GM18520 (cell line): Measurements from ENCODE around the gene CCDC142.
A peak's percentile ranks its signal among the peaks of the same experiment; 100 is the strongest.

ENCODE experiments used
- ATAC-seq: cut with Tn5 transposase; IDR thresholded peaks from one replicate; pipeline ENCODE4 v1.9.1; 2021; ENCODE audit not compliant: unreplicated experiment

The CCDC142 gene

DNA sequence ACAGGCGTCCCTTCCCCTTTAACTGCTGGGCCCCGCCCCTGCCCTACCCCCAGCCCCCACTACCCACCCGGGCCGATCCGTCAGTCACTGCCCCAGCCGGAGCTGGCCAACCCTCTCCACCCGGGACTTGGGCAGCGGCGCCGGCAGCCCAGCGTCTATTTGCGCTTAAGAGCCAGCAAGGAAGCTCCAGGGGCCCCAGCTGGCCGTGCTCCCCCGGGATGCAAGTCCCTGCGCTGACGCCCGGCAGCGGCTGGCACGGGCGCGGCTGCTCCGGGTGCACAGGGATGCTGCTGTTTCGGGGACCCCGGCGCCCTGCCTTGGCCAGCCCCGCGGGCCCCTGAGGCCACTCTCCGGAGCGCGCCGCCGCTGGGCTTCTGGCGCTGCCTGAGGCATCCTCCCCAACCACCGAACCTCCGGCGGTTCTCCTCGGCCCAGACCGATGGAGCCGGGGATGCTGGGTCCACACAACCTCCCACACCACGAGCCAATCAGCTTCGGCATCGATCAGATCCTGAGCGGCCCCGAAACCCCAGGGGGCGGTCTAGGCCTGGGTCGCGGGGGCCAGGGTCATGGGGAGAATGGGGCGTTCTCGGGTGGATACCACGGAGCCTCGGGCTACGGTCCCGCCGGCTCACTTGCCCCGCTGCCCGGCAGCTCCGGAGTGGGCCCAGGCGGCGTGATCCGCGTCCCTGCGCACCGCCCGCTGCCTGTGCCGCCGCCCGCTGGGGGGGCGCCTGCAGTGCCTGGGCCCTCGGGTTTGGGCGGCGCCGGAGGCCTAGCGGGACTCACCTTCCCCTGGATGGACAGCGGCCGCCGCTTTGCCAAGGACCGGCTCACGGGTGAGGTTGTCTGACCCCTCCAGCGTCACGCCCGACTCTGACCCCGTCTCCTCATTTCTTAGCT, 31.8 kb upstream of the CCDC142 start, which contains the start of gene TLX2:
Gene TLX2 (plus strand): TSS at position 83 of the 903 bp plus-strand sequence. CDS start 357 bp downstream, at position 440.
- ATAC-seq: no peak

DNA sequence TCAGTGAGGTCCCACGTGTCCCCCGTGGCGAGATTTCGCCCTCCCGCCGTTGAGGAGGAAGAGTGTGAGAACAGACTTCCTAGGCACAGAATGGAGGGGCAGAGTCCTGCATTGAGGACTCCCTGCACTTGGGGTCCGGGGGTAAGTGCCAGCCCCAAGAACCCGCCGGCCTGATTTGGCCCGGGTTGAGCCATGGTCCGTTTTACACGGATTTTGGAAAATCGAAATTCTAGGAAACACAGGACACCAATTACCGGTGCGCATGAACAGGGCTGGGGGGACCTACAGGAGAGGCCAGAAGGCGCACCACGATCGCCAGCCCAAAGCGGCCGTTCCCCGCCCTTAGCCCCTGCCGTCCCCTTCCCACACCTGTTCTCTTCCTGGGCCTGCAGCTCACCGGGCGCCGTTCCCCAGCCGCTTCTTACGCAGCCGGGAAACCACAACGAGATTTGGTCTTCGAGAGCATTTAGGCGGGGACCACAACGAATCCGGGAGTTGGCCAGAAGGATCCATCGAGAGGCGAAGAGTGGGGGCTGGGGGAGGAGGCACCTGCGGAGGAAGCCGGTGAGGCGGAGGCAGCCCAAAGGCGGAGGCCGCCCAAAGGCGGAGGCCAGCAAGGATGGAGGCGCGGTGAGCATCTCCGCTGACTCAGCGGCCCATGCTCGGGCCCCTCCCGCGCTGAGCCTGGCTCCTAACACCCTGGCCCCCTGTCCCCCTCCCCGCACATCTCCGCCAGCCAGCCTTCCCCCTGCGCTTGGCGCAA, 31.0 kb upstream of the CCDC142 start:
- ATAC-seq: no peak

DNA sequence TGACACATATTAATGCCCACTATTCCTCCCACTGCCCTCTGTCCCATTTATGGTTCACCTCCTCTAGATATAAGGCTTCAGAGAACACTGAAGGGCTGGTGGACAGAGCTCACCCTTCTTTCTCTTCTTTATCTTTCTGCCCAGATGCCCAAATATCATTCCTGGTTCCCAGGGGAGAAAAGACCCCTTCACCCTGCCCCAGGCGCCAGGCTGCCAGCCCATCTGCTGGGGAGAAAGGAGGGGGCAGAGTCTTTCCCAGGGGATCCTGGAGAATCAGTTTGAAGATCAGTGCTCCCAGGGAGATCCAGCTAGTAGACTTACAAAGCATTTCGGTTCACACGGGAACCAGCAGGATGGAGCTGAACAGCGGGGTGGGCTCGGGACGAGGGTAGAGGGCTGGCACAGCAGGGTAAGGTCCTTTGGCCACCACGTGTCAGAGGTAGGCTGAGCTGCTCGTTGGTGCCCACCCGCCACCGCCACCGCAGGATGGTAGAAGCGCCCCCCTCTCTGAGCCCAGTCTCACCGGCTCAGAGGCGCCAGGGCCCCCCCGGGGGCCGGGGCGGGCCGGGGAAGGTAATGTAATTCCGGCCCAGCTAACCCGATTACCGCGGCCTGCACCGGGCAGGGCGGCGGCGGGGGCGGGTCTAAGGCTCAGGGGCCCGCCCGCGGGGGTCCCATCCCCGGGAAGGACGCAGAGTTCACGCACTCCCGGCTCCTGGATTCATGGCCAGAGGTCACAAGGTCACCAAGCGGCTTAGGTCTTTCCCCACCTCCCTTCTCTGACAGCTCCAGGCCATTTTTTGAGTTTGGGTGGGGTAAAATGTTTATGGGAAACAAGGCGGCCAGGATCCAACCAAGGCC, 30.2 kb upstream of the CCDC142 start:
- ATAC-seq: no peak

DNA sequence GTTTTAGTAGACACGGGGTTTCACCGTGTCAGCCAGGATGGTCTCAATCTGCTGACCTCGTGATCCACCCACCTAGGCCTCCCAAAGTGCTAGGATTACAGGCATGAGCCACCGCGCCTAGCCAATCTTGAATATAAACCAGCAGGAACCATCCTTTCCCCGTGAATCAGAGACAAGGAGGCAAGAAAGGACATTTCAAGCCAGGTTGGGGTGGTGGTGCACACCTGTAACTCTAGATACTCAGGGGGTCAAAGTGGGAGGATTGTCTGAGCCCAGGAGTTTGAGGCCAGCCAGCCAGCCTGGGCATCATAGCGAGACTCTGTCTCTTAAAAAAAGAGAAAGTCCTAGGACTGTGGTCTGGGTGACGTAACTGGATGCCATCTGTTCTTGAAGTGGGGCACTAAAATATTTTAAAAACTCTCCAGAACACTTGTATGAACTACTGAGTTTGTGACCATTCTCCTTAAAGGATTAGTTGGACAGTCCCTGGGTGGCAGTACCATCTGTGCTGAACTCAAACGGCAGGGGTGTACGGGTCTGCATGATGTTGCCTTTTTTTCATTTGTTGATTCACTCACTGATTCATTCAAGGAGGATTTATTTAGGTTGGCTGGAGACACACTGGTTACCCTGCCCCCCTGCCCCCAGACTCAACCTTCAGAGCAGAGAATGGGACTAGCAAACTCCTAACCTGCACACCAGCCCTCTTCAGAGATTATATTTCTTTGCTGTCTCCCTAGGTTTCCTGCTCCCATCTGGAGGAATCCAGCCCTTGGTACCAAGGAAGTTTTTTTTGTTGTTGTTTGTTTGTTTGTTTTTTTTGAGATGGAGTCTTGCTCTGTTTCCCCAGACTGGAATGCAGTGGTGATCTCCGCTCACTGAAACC, 28.5 kb upstream of the CCDC142 start:
- ATAC-seq: no peak

DNA sequence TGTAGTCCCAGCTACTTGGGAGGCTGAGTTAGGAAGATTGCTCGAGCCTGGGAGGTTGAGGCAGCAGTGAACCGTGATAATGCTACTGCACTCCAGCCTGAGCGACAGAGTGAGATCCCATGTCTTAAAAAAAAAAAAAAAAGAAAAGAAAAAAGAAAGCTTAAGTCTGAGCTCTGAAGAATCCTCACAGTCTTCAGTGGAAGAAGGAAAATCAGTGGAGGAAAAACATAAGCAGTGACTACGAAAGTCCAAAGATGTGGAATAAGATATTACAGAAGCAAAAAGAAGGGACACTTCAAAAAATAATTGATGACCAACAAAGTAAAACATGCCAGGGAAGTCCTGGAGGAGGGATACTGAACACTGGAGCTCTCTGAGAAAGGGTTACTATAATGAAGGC, 27.5 kb upstream of the CCDC142 start:
- no peak for ATAC-seq

DNA sequence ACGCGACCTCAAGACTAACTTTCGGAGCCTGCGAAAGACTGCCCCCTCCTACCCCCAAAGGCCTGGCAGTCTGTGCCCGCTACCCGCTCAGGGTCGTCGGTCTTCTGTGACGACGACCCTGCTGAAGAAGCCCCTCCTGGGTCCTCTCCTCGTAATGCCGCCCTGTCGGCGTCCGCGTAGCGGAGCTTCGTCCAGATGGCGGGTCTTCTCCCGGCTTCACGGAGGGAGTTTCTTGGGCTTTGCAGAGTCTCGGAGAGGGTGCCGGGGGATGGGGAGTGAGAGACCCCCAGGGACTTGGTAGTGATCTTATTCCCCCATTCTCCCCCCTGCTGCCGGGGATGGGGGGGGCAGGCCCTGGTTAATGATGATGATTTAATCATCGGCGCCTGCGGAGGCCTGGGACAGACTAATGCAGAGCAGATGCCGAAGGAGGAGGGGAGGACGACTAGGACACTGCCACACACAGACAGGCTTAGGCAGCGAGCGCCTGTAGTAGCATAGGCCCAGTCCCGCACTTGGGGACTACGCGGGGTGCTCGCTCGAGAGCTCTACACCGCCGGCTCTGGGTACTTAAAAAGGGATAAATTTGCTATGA, 25.2 kb upstream of the CCDC142 start:
- ATAC-seq: no peak

DNA sequence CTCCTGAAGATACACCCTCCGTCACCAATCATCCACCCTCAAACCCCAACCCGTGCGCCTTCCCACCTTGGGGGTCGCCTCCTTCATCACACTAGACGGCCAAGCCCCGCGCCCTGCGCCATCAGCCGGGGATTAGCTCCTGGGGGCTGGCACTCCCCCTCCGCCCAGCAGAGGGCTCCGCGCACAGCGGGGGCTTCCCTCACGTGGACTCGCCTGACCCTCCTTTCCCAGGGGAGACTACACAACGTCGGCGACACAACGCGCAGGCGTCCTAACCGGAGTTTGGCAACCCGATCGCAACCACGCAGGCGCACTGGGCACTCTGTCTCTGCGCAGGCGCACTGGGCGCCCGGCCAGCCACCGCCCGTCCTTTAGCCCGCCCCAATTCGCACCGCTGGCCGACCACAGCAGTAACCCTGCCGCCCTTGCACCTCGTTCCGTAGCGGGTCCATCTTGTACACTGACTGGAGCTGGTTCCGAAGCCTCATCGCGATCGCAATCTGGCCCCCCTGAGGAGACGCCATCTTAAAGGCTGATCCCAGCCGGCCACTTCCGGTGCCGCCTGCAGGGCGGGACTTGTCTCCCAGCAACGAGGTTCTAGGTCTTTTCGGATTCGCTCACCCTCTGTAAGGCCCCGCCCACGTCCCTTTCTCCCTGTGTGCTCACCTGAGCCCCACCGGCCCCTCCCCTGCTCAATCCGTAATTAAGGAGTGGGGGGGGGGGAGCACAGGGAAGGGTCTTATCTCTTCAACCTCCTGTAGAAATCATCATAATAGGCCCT, 24.5 kb upstream of the CCDC142 start, which contains the start of gene PCGF1:
Gene PCGF1 (minus strand): TSS at position 551 of the 781 bp plus-strand sequence. CDS start 27 bp downstream, at position 524.
- ATAC-seq: peak; percentile 78

DNA sequence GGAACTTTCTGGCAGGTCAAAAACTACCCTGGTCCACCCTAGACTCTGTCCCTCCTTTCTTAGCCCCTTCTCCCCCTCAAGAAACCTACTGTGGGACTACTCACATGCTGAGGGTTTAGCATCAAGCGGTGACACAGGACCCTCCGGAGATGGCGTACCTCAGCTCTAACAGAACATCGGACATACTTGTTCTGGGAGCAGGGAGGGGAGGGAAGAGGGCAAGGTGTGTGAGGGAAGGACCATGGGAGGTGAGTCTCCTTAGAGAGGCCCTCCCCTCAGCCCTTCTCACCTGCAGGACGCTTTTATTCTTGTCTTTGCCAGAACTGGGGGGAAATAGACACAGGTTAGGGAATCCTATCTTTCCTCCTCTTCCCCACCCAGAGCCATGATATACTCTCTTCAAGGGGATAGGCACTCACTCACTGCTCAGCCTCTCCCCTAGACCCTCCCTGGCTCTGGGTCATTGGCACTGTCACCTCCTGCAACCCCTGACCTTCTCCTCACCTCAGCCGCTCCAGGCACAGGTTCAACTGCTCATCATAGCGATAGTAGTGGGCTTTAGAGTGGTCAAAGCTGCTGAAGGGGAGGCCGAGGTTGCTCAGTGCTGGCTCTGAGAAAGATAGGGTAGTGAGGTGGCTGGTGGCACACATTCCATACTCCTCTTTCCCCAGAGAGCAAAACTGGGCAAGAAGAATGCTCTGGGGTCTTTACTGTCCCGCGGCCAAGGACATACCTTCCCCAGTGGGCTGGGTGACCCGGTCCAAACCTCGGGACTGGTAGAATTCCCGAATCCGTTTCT, 22.8 kb upstream of the CCDC142 start:
- ATAC-seq: no peak

DNA sequence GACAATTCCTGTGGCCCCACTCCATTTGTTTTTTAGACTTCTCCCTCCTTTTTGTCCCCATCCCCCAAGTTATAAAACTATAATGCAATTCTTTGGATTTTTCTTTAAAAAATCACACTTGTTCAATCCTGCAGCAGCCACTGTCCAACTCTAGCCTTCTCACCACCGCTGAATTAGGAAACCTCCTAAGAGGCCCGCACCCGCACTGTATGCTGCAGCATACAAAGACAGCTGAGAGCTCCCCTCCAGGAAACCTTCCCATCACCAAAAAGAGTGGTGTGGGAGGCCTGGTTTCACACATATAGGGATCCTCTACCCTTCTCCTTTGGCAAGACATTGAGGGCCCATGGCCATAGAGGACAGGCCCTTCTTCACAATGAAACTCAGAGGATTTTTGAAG, 21.8 kb upstream of the CCDC142 start:
- no peak for ATAC-seq

DNA sequence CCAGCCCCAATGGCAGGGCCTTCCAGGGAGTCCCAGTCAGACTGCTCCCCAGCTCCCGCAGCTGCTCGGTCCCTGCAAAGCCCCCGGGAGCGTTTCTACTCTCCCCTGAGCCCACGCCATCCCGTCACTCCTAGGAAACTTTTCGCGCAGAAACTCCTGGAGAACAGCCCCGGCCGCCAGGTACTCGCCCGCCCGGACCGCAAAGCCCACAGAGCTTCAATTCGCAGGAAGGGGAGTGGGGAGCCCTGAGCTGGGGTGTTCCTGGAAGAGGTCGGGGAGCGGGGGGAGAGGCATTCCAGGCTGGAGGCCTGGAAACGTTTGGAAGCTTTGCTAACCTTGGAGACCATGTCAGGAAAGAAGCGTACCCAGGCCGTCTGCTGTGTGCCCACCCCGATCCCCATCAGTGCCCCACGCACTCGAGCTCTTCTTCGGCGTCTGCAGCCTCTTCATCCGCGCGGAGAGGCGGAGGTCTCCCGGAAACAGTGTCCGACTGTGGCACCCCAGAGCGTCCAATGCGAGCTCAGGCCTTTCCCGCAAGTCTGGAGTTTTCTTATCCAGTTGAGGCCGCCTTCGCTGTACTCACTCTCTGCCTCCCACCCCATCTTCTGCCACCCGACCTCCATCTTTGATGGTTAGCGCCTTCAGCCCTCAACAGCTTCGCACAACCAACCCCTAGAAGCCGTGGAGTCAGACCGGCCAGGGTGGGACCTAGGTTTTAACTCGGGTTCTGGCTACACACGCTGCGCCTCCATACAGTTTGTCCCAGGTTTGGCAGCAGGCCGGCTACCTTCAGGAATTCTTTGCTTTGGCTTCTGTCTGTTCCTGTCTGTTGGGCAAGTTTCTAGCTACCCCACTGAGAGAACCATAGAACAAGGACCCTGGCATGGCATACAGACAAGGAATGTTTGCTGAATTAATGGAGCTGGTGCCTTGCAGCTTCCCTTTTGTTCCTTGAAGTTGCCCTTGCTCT, 21.0 kb upstream of the CCDC142 start:
- no peak for ATAC-seq

DNA sequence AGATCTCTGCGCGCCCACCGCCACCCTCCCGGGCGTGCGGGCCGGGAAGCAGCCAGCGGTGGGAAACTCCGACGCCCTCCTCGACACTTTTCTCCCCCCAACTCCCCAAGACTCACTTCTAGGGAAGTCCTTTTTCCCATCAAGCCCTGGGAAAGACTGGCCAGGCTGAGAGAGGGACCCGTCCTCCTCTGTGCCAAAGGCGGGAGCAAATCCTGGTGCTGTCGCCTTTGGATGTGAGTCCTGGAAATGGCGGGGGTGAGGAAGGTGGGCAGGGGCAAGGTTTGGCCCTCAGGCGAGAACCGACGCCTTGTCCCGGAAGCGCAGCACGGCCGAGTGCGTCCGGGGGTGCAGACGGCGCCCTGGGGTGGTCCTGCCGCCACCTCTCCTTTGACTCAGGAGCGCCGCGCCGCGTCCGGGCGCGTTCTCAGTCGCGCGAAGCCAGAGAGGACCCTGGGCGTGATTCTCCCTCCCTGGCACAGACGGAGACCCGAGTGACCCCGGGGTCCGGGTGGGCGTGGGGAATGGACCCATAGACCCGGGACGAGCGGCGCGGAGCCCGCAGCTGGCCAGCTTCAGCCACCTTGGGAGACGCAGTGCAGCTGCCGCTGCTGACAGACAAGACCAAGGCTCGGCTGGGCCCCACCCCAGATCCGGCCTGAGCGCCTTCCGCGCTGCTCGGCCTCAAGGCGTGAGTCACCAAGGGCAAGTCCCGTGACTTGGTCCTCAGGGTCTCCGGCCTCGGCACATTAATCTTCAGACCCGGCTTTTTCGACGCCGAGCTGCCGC, 20.1 kb upstream of the CCDC142 start:
- peak; percentile 37 for ATAC-seq

DNA sequence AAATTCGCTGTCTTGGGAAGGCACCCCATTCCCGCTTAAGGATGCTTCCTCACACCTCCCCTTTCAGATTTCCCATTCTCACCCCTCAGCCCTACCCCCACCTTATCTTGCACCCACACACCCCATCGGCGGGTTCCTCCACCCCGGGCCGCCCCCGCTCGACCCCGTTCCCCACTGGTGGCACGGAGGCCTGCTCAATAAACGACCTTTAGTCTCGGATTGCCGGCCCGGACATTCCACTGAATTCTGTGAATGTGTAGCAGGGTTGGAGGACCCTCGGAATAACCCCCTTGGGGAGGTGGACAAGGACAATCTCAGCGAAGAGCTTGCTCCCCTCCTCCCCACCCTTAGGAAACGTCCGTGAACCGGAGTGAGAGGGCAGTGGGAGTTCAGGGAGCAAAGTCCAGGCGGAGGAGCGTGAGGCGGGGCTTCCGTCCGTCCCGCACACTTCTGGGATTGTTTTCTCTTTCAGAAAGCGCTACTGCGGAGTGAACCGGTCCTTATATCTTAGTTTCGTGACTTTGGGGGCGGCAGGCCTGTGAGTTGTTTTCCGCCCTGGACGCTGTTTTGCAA, 19.4 kb upstream of the CCDC142 start:
- no peak for ATAC-seq

DNA sequence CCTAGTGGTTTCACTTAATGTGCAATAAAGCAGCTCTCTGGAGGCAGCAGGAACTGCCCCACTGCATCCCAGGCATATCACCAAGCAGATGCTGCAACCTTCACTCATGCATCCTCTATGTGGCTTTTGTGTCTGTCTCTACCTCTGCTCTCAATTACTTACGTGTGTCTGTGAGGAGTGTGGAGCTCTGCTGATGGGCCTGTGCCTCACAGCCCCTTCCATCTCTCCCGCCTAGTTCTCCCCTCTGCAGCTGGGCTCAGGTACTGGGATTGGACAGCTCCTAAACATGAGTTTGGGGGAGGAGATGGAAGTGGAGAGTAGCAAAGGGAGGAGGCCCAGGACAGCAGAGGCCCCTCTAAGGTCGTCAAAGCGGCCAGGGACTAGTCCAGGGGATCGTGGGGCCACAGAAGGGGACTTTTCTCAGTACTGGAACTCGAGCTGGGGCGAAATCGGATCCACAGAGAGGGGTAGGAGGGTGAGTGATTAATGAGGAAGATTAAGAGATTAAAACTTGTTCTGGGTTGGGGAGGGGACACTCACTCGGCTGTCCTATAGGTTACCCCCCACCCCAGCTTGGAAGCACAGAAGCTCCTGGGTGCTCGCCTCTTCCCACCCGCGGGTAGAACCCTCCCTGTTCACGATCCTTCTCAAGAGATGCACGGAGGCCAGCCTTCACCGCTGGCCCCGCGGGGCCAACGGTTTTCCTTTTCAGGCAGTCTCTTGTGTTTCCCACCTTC, 18.7 kb upstream of the CCDC142 start:
- no peak for ATAC-seq

DNA sequence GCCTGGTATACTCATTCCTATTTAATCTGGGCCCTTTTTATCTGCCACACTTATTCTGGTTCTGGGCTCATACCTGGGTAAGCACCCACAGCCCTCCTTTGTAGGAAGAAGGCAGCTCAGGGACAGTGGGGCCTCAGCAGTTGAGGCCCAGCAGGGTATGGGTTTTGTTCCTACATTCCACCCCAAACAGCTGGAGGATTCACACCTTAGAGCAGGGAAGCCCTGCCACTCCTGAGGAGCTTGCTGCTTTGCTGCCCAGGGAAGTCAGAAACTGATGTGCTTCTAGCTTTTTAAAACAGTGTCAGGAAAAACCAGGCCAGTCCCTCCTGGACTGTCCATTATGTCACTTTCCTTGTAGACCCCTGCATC, 17.8 kb upstream of the CCDC142 start:
- ATAC-seq: no peak

DNA sequence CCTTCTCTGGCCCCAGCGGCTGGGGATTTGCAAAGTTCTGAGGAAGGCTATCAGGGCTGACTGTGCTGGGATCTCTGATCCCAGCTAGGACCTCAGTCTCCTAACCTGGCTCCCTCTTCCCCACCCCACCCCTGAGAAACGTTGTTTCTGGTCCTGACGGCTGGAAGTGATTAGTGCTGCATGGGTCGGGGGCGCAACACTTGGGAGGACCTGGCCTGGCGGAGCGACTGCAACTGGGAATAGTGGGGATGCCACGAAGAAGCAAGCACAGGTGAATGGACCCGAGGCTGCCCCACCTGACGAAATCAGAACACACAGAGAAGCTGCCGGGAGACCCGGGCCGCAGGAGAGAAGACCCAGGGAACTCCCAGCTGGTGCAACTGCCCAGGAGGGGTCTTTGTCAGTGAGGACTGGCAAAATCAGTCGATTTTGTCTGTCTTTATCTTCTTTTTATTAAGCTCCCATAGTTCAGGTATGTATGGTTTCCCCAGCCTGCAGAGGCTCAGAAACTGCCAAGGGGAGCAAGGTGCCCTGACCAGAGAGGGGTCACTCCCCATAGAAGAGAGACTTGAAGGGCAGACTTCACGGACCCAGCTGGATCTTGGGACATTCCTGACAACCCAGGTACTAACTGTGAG, 17.3 kb upstream of the CCDC142 start:
- ATAC-seq: no peak
